Islet precursor cell (in vitro differentiated cells): ENCODE results near the gene PDIA4.
"Not testable (repeated sequence)": the region's sequence is repeated elsewhere in the genome, so short reads cannot be mapped to it uniquely, and the experiment has no call there.

Experiments used
- DNase-seq: peaks from one replicate; pipeline ENCODE4 v3.0.0-alpha.2; 2018

PDIA4 gene

DNA sequence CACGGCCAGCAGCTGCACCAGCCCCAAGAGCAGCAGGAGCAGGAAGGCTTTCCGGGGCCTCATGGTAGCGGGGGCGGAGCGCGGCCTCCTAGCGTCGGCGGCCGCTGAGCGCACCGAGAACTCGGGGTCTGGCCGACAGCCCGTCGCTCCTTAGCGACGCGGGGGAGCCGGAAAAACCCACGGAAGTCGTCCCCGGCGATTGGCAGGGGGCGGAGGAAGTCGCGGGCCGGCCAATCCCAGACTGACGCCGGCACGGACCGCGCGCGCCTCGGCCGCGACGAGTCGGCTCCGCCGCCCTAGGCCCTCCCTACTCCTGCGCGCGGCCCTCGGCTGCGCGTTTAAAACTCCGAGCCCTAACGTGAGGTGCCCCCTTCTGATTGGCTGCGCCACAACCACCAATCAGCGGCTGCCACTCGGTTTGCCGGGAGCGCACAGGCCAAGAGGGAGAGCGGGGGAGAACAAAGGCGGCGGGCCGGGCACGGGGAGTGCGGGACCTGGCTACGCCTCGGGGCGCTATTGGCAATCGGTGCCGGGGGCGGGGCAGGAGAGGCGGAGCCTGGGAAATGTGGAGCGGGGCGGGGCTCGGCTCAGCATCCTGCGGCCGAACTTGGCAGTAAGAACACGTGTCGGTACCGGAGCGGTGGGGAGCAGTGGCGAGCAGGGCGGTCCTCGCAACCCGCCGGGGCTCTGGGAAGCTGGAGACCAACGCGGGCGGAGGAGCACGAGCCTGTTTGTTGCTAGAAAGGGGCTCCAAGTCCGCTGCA lies at the start of gene PDIA4:
Gene PDIA4 (minus strand): TSS at position 160 of the 764 bp plus-strand sequence. CDS start 97 bp downstream, at position 63.
- peak; percentile 100 for DNase-seq

GRCh38 chr7:149077594-149077993 lies 49.3 kb upstream of the PDIA4 start:
- no peak for DNase-seq

DNA sequence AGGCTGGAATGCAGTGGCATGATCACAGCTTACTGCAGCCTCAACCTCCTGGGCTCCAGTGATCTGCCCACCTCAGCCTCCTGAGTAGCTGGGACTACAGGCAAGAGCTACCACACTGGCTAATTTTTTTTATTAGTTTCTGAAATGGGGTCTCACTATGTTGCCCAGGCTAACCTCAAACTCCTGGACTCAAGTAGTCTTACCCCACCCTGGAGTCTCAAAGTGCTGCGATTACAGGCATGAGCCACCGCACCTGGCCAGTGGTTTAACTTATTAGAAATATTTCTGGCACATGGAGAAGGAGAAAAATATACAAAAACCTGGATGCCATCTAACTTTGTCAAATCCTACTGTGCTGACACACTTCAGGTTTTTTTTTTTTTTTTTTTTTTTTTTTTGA lies 47.0 kb upstream of the PDIA4 start:
- no peak for DNase-seq

DNA sequence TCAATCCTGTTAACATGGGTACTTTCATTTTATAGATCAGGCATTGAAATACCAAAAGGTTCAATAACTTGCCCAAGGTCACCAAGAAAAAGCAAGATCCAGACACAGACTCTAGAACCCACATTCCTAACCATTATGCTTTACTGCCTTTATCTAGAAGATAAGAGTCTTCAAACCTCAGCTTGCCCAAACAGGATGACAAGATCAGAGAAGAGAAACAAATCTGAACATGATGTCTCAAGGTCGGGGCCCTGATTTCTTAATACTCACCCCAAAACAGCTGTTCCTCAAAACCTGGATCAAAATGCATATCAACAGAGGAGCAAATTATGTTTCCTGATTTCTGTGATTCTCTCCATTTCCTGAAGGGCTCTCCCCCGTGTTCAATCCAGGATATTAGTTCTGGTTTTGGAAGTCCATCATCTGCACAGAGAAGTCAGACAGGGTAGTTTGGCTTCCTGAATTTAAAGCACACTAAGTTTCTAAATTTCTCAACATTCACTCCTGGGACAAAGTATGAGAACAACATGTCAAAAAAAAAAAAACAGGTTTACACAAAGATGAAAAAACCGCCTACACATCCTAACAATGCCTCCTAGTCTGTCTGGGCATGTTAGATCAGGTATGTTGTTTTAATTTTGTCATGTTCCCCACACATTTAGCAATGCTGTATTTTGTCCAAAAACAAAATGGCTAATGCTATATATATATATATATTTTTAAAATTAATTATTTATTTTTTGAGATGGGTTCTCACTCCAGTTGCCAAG lies 46.0 kb upstream of the PDIA4 start:
- no peak for DNase-seq

DNA sequence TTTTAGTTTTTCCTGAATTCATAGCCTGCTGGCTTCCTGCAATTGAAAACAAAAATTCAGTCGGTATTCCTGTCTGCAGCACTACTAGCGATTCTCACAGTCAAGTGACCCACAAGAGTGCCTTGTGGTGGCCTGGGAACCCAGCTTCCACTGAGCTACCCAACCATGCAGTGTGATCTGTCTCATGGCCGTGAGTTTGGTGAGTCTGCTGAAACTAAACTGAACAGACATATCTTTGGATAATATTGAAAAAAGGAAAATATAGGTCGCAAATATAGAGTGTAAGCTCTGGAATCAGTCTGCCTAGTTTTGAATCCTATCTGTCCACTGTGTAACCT lies 44.1 kb upstream of the PDIA4 start:
- DNase-seq = no peak

- DNase-seq = peak; percentile 88
Measured at GRCh38 chr7:149071641-149072437, 43.5 kb upstream of the PDIA4 start.

DNA sequence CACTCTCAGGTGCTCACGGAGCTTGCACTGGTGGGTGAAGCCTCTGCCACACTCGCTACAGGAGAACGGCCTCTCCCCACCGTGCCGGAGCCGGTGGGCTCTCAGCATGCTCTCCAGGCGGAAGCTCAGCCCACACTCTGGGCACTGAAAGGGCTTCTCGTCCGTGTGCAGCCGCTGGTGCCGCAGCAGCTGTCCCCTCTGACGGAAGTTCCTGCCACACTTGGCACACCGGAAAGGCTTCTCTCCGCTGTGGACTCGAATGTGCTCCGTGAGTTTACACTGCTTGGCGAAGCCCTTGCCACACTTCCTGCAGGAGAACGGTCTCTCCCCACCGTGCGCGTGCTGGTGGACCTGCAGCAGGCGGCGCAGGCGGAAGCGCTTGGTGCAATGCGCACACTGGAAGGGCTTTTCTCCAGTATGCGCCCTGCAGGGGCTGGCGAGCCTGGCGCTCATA lies 42.9 kb upstream of the PDIA4 start:
- no peak for DNase-seq

- no peak for DNase-seq
Measured at GRCh38 chr7:149070372-149071125, 42.2 kb upstream of the PDIA4 start.

DNA sequence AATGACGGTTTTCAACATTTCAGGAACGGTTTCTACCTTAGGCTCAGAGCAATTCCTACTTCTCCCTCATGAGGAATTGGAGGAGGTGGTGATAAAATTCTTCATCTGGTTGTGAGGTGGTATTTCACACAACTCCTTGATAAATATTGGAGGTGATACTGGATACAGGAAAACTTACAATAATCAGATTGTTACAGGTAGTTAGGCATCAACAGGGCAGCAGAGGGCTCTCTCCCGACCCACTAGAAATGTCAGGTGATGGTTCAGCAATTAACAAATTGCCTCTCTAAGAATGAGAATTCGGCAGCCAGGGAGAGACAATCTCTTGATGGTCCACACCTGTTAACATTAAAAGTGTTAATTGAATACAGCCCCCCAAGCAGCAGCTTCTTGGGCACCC lies 39.6 kb upstream of the PDIA4 start:
- no peak for DNase-seq

GRCh38 chr7:149063476-149063875 lies 35.2 kb upstream of the PDIA4 start:
- DNase-seq = no peak

- not testable (repeated sequence) for DNase-seq
Measured at GRCh38 chr7:149062217-149062899, 34.1 kb upstream of the PDIA4 start.

DNA sequence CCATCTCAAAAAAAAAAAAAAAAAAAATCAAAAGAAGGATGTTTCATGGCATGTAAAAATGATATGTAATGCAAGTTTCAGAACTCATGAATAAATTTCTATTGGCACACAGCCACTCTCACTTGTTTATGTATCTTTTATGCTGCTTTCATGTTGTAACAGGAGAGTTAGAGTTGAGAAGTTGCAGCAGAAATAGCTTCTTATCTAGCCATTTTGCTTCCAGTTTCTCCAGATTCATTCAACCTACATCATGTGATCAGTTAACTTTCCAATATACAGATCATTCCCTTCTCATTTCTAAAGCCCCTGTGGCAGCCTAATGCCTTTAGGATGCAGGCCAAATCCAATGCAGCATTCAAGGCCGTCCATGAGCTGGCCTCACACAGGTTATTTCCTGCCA lies 31.9 kb upstream of the PDIA4 start:
- DNase-seq = no peak

DNA sequence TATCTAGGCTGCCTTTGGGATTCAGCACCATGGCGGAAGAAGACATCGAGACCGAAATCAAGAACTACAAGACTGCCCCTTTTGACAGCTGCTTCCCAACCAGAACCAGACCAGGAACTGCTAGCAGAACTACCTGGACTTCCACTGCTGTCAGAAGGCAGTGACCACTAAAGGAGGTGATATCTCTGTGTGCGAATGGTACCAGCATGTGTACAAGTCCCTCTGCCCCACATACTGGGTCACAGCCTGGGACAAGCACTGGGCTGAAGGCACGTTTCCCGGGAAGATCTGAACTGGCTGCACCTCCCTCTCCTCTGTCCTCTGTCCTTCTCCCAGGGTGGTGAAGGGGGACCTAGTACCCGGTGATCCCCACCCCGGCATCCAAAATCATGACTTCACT lies 25.6 kb upstream of the PDIA4 start:
- DNase-seq = no peak

DNA sequence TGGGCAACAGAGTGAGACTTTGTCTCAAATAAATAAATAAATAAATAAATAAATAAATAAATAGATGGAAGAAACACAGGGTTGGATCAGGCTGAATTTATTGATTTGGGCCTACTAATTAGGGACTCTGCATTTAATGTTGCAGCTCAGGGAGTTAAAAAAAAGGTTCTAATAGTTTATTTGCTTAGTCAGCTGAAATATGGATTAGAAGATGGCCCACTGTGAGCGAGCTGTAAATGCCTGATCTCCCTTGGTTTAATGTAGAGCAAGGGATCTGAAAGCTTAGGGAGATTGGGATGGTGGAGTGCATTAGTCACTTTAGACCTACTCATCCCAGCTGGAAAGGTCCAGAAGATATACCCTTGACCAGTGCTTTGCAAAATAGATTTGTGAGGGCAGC lies 25.1 kb upstream of the PDIA4 start:
- DNase-seq = no peak

DNA sequence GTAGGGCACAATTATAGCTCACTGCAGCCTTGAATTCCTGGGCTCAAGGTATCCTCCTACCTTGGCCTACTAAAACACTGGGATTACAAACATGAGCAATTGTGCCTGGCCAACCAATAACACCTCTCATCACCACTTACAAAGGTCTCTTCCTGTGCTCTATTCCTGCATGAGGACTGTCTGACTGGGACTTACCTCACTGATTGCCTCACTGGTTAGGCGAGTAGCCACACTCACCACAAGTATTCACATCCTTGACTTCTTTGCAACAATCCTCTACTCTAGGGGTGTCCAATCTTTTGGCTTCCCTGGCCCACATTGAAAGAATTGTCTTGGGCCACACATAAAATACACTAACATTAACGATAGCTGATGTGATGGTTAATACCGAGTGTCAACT lies 22.6 kb upstream of the PDIA4 start:
- no peak for DNase-seq

GRCh38 chr7:149048805-149049204 lies 20.5 kb upstream of the PDIA4 start:
- no peak for DNase-seq

- DNase-seq = no peak
Measured at GRCh38 chr7:149046416-149046815, 18.1 kb upstream of the PDIA4 start.

- no peak for DNase-seq
Measured at GRCh38 chr7:149043936-149044335, 15.6 kb upstream of the PDIA4 start.

DNA sequence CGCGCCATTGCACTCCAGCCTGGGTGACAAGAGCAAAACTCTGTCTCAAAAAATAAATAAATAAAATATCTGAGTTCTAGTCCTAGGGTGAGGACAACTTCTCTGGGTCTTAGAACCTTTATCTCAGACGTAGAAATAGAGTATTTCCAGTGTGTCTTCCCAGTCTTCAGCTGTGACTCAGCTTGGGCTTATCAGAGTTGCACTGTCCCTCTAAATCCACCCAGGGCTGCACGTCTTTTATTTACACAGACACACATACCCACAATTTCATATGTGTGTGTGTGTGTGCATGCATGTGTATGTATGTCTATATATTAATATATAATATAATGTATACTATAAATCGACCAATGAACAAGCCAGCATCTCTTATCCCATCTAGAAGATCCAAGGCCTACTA lies 13.0 kb upstream of the PDIA4 start:
- DNase-seq = no peak

- not testable (repeated sequence) for DNase-seq
Measured at GRCh38 chr7:149038641-149039040, 10.3 kb upstream of the PDIA4 start.

DNA sequence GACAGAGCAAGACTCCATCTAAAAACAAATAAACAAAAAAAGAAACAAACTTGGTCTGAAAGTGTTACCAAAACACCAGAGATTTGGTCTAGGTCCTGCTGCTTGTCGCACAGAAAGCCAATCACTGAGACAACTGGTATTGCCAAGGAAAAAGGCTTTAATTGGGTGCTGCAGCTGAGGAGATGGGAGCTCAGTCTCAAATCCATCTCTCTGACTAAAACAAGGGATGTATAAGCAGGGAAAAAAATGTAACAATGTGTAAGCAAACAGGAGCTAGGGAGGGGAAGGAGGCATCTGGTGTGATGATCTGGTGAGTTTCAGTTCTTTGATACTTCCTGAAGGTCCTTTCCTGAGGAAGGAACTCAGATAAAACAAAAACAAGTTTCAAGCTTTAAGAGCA lies 8.4 kb upstream of the PDIA4 start:
- DNase-seq = no peak

GRCh38 chr7:149031353-149031910 lies 3.1 kb upstream of the PDIA4 start:
- DNase-seq = no peak
